GM19193 (cell line): ENCODE measurements around the gene FCHSD2.

Experiments used
- POLR2A ChIP-seq: IDR thresholded peaks from 4 replicates; pipeline ENCODE4 v1.6.1; 2011; ENCODE audit not compliant: insufficient read depth, insufficient read length; ENCODE audit errors: extremely low read depth

The FCHSD2 gene

DNA sequence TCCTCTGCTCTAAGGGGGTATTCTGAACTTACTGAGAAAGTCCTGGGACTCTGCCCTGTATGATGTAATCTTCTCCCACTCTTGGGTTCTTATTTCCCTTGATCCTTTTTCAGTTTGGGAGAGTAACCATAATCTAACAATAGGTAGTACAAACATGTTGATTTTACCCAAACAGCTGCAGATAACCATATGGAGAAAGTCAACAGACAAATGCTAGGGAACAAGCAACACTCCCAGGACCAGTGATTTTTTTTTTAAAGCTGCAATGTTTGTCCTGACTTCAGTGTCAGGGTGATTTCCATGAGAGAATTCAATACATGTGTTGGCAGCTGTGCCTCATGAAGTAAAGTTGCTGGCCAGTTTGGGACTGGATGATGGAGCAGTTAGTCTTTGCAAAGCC, 156.5 kb downstream of the FCHSD2 start:
- no peak for TF ChIP-seq POLR2A

DNA sequence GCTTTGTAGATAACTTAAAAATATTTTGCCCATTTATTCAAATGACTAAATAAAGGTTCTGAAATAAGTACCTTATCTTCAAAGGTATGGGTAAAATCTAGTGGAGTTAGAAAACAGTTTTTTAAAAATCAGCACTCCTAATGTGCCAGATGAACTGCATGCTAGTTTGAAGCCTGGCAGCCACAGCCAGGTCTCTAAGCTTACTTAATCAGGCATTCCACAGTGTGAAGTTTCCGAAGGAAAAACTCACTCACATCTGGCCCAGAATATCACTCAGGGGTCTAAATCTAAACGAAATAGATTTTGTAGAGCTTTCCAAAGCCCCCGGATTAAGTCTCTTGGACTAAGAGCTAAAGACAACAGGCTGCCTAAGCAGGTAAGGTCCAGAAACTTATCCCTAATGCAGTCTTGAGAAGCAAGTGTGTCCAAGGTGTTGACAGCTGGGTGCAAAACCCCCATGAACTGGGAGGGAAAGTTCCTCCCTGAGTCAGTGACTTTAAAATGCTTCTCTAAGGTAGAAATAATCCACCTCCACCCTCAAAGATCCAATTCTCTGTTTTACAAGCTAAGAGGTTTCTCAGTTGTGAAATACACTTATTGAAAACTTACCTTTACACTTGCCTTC, 157.6 kb downstream of the FCHSD2 start:
- TF ChIP-seq POLR2A, result no peak

DNA sequence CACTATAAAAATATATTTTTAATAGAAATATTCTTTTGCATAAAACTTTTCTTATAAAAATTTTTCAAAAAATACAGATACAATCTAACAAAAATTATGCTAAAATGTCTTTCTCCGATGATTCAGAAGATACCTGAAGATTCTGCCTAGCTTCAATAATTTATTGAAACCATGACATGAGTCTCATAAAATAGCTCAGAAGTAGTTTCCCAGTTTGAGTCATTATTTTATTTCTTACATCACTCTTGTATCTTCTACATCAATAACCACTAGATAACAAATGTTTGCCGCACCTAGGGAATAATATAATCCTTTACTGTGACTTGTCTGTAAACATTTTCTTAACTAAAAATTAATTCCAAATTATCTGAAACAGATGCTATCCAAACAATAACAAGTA, 158.6 kb downstream of the FCHSD2 start:
- no peak for TF ChIP-seq POLR2A

DNA sequence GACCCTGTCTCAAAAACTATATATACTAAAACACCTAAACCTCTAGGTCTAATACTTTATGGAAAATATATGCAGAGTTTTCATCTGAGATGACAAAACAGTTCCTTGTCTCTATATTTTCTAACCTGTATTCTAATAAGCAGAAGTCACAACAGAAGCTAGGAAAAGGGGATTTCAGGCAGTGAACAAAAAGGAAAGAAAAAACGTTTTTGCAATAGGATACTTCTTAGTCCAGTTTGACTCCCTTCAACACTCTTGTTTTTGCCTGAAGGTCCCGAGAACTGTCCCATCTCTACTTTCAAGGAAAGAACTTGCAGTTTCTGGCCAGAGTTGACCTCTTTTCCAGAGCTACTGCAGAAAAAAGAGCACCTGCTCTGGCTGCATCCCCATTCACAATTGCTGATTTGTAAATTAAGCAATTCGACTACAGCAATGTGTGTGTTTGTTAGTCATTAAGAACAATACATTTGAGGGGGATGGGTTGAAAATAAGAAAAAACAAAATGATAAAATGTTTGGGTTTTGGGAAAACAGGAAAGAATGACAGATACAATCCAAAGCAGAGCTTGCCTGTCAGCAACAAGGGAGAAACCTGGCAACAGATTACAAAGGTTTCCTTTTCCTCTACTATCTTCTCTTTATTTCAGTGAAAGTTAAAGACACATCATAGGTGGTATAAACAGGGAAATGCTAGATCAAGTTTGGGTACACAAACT, 160.0 kb downstream of the FCHSD2 start:
- TF ChIP-seq POLR2A, result no peak

DNA sequence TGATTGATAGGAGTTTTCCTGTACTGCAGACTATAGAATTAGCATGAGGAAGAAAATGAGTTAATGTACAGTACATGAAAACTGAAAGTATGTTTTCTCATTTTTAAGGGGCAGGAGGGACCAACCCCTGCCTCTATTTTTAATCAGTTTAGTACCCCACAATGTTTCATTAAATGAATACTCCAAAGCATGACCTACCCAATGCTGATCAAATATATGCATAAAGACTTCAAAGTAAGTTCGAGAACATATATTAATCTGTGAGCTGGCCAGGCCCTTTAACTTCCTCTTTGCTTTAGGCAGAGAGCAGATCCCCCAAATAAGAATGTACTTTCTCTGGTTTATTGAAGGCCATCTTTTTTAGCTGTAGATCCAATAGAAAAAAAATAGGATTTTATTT, 161.0 kb downstream of the FCHSD2 start:
- no peak for TF ChIP-seq POLR2A

DNA sequence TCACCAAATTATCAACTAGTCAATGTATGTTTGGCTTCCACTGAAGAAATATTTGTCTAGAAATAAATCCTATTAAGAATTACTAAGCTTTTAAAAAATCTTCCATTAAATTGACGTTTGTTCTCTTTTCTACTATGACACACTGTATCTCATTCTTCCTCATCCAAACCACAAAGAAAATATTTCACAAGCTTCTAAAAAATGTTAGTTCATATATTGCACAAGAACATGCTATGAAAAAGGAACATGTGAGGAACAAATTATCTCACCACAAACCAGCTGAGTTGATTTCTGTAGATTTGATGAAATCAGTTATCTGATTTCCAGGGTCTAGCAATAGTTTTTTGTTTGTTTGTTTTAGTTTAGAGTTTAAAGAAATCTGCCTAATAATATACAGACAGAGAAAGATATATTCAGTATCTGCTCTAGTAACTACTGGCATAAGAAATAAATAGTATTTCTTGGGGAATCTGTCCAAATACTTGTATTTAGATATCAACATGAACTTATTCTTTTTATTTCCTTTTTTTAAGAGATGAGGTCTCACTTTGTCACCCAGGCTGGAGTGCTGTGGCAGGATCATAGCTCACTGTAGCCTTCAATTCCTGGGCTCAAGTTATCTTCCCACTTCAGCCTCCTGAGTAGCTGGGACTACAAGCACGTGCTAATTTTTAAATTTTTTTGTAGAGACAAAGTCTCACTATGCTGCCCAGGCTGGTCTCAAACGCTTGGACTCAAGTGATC, 166.2 kb downstream of the FCHSD2 start:
- no peak for TF ChIP-seq POLR2A

DNA sequence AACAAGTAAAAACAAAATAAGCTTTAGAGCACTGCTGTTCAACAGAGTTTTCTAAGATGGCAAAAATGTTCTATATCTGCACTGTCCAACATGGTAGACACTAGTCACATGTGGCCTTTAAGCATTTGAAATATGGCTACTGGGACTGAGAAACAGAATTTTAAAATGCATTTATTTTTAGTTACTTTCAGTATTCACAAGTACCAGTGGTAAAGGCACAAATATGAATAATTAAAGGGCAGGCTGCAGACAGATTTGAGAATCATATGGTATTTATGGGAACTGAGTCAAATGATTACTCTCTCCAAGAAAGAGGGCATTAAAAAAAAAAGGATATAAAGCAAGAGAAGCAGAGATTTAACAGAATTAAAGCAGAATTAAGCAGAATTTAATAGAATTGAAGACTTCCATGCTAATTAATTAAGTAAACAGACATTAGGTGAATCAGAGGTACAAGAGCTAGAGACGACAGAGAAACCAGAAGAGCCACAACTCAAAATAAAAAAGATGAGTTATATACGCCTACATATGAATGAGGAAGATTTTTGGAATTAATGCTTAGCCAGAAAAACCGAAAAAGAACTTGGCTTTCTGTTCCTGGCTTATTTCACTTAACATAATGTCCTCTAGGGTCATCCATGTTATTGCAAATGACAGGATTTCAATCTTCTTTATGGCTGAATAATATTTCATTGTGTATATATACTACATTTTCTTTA, 167.5 kb downstream of the FCHSD2 start:
- no peak for TF ChIP-seq POLR2A

DNA sequence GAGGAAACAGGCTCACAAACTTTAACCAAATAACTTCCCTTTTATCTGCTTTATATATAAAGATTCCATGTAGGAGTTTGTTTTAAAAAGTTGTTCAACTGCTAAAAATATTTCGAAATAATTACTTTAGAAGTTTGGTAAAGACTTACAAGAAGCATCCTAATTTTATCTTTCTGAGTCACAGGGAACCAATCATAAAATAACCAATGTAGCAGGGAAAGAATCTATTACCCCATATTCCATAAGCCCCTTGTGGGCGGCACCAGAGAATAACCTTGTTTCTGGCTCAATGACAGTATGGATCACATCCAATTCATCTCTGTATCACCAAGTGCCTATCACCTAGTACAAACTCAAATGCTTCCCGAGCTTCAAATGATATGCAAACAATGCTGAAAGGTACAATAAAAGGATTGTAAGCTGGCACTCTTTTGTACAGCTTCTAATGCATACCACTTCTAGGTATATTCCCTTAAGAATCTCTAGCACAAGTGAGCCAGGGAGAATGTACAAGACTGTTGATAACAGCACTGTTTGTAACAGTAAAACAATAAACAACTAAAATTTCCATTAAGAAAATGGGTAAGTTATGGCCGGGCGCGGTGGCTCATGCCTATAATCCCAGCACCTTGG, 169.5 kb downstream of the FCHSD2 start:
- TF ChIP-seq POLR2A, result no peak

DNA sequence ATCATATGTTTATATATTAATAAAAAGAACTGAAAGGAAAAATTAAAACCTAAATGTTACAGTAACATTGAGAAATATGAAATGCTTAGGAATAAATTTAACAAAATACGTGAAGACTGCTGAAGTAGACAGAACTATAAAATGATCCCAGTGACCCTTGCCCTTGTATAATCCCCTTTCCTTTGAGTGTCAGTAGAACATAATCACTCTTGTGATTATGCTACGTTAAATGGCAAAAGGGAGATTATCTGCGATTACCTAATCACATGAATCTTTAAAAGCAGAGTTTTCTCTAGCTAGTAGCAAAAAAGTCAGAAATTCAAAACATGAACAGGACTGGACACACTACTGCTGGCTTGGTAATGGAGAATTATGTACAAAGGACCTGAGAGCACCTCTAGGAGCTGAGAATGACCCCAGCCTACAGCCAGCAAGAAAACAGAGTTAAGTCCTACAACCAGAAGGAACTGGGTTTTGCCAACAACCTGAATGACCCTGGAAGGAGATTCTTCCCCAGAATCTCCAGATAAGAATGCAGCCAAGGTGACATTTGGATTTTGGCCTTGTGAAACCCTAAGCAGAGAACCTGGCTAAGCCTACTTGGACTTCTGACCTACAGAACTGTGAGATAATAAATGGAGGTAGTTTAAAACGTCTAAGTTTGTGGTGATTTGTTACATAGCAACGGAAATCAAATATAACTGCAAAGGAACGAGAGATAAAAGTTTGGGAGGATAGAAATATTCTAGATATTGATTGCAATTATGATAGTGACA, 170.7 kb downstream of the FCHSD2 start:
- TF ChIP-seq POLR2A, result no peak

DNA sequence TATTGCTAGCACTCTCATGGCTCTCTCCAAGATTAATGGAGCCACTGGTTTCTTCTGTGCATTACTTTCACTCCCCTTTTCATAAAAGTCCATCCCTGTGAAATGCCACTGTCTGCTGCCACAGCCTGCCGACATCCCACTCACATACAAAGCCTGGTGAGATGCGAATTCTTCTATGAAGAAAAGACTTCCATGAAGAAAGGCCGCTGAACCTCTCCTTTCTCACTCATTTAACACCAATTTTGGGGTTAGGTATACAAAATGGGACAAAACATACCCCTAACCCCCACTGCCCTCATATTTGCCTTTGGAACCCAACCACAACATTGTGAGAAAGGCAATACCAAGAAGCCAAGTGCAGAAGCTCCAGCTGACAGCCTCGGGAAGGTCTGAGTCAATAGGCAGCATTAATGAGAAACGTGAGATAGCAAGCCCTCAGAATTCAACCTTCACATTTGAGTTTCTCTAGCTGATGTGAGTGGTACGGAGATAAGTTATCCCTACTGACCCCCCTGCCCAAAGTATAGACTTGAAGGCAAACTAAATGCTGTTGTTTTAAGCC, 171.5 kb downstream of the FCHSD2 start:
- TF ChIP-seq POLR2A, result no peak

DNA sequence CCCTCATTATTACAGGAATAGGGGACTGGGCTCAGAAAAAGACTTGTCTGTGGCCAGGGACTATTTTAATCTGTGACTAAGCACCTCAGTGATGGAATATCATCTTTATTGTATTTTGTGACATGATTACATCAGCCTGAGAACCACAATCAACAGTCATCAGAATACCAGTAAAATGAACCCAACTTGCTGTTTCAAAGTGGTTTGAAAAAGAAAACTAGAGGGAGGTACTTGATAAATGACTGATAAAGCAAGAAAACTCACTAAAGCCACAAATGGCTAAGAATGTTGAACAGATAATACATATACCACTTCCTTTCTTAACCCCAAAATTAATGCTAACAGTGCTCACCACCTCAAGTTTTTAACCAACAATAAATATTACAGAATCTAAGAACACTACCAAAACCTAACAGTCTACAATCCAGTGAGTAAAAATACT, 172.2 kb downstream of the FCHSD2 start:
- TF ChIP-seq POLR2A, result no peak

DNA sequence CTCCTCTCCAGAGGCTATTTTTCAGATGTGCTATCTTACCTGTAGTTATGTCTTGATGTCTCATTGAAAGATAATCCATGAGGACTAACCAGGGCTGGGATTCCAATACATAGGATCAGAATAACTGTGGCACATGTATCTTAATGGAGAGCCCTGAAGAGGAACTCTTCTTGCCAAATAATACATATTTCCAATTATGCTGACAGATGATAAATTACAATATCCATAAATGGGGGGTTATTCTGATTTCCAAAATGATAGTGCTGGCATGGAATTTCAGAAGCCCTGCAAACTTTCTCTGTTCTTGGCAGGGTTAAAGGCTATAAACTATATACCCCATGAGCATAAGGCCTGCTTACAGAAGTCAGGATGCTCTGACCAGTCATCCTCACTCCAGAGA, 173.7 kb downstream of the FCHSD2 start:
- no peak for TF ChIP-seq POLR2A

DNA sequence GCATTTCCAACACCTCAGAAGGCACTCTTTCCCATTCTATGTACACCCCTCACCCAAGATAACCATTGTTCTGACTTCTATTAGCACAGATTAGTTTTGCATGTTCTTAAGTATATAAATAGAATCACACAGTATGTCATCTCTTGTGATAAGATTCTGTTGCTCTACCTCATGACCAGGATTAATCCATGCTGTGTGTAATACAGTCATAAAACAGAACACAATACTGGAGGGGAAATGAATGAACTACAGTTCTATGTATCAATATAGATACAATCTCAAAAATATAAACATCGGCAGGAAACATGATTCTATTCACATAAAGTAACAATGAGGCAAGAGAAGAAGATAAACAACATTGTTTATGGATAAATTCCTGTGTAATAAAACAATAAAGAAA, 176.4 kb downstream of the FCHSD2 start:
- no peak for TF ChIP-seq POLR2A

DNA sequence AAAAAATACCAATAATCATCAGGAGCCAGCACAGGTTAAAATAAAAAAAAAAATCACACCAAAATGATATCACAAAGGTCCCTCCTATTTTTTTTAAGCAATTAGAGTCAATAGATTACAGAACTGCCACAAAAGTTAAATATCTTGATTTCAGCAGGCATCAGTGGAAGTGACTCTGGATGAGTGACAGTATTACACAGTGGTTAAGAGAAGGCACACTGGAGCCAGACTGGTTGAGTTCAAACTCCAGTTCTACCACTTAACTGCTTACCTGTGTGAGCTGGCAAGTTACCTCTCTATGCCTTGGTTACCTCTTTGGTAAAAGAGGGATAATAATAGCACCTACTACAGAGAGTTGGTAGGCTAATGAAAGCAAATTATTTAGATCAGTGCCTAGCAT, 179.4 kb downstream of the FCHSD2 start:
- TF ChIP-seq POLR2A, result no peak
